CD4-positive, alpha-beta T cell (primary cell): Measurements from ENCODE around the gene STIM2. TPM values are rescaled to one million over a fixed set of nuclear protein-coding genes. Genes with fewer than 3 reads are reported as not detected.

Experiments
- ATAC-seq: fragments of 200-7000 bp; cut with Tn5 transposase; one replicate; pipeline ENCODE4 v1.10.0; 2022; ENCODE audit warnings: mild to moderate bottlenecking; ENCODE audit not compliant: poor library complexity
- CTCF ChIA-PET: fragments of 350-600 bp; sonication (Branson Sonifier 250); formaldehyde crosslinking; loops from one replicate; lab custom pipeline; 2021; ENCODE audit warnings: antibody characterized with exemption, inconsistent platforms; lab: Charles Lee
- POLR2A ChIA-PET: fragments of 350-600 bp; sonication (Branson Sonifier 250); formaldehyde crosslinking; loops from one replicate; lab custom pipeline; 2021; ENCODE audit warnings: antibody characterized with exemption, inconsistent platforms; lab: Charles Lee
- DNase-seq, 14 experiments: peaks; one replicate each; pipeline ENCODE4 v3.0.0-alpha.2; 2013 to 2020; ENCODE audit warnings: mixed read lengths in 2 of 14
- H3K27ac ChIP-seq, 2 donors: one replicate each; pipeline versions ENCODE4 v1.5.1 to v1.7.0; 2013; ENCODE audit warnings: low read length in 2 of 2, low read depth in 1 of 2, mild to moderate bottlenecking in 1 of 2
- H3K27me3 ChIP-seq, 2 experiments: 1 replicate in 1 of 2; 2 replicates in 1 of 2; pipeline versions ENCODE4 v1.6.1 to v1.7.0; 2013; ENCODE audit warnings: low read length in 2 of 2, control low read depth in 1 of 2, mild to moderate bottlenecking in 1 of 2, moderate library complexity in 1 of 2; ENCODE audit not compliant: insufficient read depth in 2 of 2, control insufficient read depth in 1 of 2
- H3K36me3 ChIP-seq: one replicate; pipeline ENCODE4 v1.6.1; 2013; ENCODE audit warnings: low read length, control low read depth; ENCODE audit not compliant: insufficient read depth
- H3K4me1 ChIP-seq: one replicate; pipeline ENCODE4 v1.6.1; 2013; ENCODE audit warnings: low read length, control low read depth; ENCODE audit not compliant: insufficient read depth
- H3K4me3 ChIP-seq: one replicate; pipeline ENCODE4 v1.5.1; 2013; ENCODE audit warnings: mild to moderate bottlenecking, low read length, moderate library complexity
- H3K9me3 ChIP-seq, 2 experiments: 1 replicate in 1 of 2; 2 replicates in 1 of 2; pipeline versions ENCODE4 v1.6.1 to v1.7.0; 2013; ENCODE audit warnings: low read length in 2 of 2, mild to moderate bottlenecking in 2 of 2, control low read depth in 1 of 2, moderate library complexity in 1 of 2; ENCODE audit not compliant: control insufficient read depth in 1 of 2, insufficient read depth in 1 of 2
- H3K27ac Mint-ChIP-seq: one replicate; pipeline ENCODE4 v1.8.0; 2020; ENCODE audit warnings: mixed read lengths
- H3K27me3 Mint-ChIP-seq: one replicate; pipeline ENCODE4 v1.8.0; 2021; ENCODE audit warnings: mixed read lengths
- H3K36me3 Mint-ChIP-seq: one replicate; pipeline ENCODE4 v1.8.0; 2021; ENCODE audit warnings: low read depth, mixed read lengths
- H3K4me1 Mint-ChIP-seq: one replicate; pipeline ENCODE4 v1.8.0; 2021; ENCODE audit warnings: low read depth, mixed read lengths
- H3K4me3 Mint-ChIP-seq: one replicate; pipeline ENCODE4 v1.8.0; 2020; ENCODE audit warnings: mild to moderate bottlenecking, mixed read lengths
- H3K9me3 Mint-ChIP-seq: one replicate; pipeline ENCODE4 v1.8.0; 2020; ENCODE audit warnings: mixed read lengths
- intact Hi-C, 2 experiments: fragments of 100-400 bp; cut with DNase I in 1 of 2; cut with micrococcal nuclease in 1 of 2; formaldehyde crosslinking; loops; one replicate each; pipeline versions ENCODE4 v1.15.1 to v1.9.0; 2023 to 2025; cut with DNase I, micrococcal nuclease
- total RNA-seq, 174 experiments: library from RNA in 2 of 174; stranded (reverse) in 2 of 174; gene quantifications; one replicate each; pipeline ENCODE4 v1.2.3 and lab custom pipeline; 2021 to 2026
- TF ChIP-seq, protein P1 (sequence below): fragments of 200-600 bp; IDR thresholded peaks from one replicate; pipeline ENCODE4 v1.8.0; 2022; ENCODE audit warnings: antibody characterized with exemption, mild to moderate bottlenecking

The STIM2 gene
- total RNA-seq, 2 experiments from 2014 or later: 53.7 to 54.9 TPM

DNA sequence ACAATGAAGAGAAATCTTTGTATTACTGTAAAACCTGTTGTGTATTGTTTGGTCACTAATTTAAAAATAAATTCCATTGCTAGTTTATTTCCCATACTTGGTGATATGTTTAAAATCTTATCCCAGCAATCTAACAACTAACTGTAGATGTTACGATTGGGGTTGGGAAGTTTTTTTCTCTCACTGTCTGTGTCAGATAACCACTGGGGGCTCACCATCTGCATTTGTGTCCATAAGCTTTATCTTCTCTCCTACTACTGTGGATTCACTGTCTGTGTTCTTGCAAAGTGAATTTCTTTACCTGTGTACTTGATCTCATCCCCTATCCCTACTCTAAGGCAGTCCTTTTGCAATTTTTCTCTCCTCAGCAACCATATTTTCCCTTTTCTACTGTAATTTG lies 81.3 kb downstream of the STIM2 start:
- TF ChIP-seq, protein P1, sequence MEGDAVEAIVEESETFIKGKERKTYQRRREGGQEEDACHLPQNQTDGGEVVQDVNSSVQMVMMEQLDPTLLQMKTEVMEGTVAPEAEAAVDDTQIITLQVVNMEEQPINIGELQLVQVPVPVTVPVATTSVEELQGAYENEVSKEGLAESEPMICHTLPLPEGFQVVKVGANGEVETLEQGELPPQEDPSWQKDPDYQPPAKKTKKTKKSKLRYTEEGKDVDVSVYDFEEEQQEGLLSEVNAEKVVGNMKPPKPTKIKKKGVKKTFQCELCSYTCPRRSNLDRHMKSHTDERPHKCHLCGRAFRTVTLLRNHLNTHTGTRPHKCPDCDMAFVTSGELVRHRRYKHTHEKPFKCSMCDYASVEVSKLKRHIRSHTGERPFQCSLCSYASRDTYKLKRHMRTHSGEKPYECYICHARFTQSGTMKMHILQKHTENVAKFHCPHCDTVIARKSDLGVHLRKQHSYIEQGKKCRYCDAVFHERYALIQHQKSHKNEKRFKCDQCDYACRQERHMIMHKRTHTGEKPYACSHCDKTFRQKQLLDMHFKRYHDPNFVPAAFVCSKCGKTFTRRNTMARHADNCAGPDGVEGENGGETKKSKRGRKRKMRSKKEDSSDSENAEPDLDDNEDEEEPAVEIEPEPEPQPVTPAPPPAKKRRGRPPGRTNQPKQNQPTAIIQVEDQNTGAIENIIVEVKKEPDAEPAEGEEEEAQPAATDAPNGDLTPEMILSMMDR: no peak
- Histone ChIP-seq H3K9me3 (no peaks in the 10 kb centered on the region), H3K27ac (no peak overlapping the region), H3K4me1 (peaks cover 4% of the 10 kb centered on the region), H3K36me3 (no peaks in the 10 kb centered on the region), H3K27me3 (no peaks in the 10 kb centered on the region), H3K4me3 (no peak overlapping the region)
- Mint-ChIP-seq H3K27me3 (no peaks in the 10 kb centered on the region), H3K4me3 (no peak overlapping the region), H3K4me1 (peaks cover 83% of the 10 kb centered on the region), H3K27ac (peak overlapping the region; percentile 12), H3K9me3 (no peaks in the 10 kb centered on the region), H3K36me3 (peaks cover 17% of the 10 kb centered on the region)
- POLR2A ChIA-PET: no interaction called here
- ATAC-seq (no peak), DNase-seq (no peak)
- CTCF ChIA-PET: no interaction called here
- intact Hi-C loops: loop anchor here in 1 of 2 experiments (2.0 to 5.0 kb wide), 2 partner anchors 19 to 40 kb away; no protein-coding TSS in a partner anchor

DNA sequence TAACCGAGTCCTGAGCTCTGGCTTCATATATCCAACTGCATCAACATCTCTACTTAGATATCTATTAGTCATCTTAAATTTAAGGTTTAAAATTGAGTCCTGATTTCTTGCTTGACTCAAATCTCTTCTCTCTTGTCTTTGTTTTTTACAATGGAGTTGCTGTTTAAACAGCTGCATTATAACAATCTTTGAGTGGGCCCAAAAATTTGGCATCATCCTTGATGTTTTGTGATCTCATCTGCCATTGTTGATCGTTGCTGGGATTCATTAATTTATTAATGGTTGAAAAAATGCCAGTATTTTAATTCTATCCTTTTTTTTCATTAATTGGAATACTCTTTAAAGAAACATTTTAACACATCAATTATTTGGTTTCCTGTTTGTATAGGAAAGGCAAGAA lies 82.2 kb downstream of the STIM2 start:
- H3K4me3 Mint-ChIP-seq: no peak overlapping the region
- H3K27me3 Mint-ChIP-seq: no peaks in the 10 kb centered on the region
- ATAC-seq (no peak), DNase-seq (no peak)
- Histone ChIP-seq H3K4me3 (no peak overlapping the region), H3K4me1 (no peaks in the 10 kb centered on the region), H3K36me3 (no peaks in the 10 kb centered on the region), H3K27me3 (no peaks in the 10 kb centered on the region), H3K27ac (no peak overlapping the region), H3K9me3 (peaks cover 0 to 4% of the 10 kb centered on the region in 2 experiments)
- intact Hi-C loops: loop anchor here in 1 of 2 experiments (2.0 to 5.0 kb wide), 2 partner anchors 18 to 39 kb away; no protein-coding TSS in a partner anchor
- peaks cover 23% of the 10 kb centered on the region for H3K36me3 Mint-ChIP-seq
- H3K27ac Mint-ChIP-seq: no peak overlapping the region
- ChIA-PET CTCF (no interaction called here), POLR2A (no interaction called here)
- TF ChIP-seq, protein P1: no peak
- no peaks in the 10 kb centered on the region for H3K9me3 Mint-ChIP-seq
- H3K4me1 Mint-ChIP-seq: peaks cover 80% of the 10 kb centered on the region

DNA sequence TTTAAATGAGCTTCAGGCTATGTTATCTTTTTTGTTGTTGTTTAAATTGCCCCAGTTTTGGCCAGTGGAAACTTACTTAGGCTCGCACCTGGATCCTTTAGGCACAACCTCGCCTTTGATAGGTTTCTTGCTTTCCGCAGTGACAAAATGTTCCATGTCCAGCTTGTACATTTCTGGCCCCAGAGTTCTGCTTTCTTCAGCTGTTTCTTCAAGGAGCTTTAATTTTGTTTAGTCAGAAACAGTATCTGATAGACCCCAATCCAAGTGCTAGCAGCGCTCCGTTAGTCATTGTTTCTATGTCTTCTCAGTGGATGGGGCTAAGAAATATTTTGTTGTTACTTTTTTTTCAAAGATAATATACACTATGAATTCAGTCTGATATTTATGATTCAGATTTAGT lies 82.8 kb downstream of the STIM2 start:
- Histone ChIP-seq H3K4me1 (no peaks in the 10 kb centered on the region), H3K4me3 (no peak overlapping the region), H3K36me3 (no peaks in the 10 kb centered on the region), H3K9me3 (peaks cover 0 to 4% of the 10 kb centered on the region in 2 experiments), H3K27me3 (no peaks in the 10 kb centered on the region), H3K27ac (no peak overlapping the region)
- H3K4me3 Mint-ChIP-seq: no peak overlapping the region
- no peak overlapping the region for H3K27ac Mint-ChIP-seq
- intact Hi-C loops: loop anchor here in 1 of 2 experiments (2.0 to 5.0 kb wide), 2 partner anchors 17 to 39 kb away; no protein-coding TSS in a partner anchor
- H3K27me3 Mint-ChIP-seq: no peaks in the 10 kb centered on the region
- no peaks in the 10 kb centered on the region for H3K9me3 Mint-ChIP-seq
- H3K4me1 Mint-ChIP-seq: peaks cover 77% of the 10 kb centered on the region
- CTCF ChIA-PET: no interaction called here
- DNase-seq: no peak
- peaks cover 28% of the 10 kb centered on the region for H3K36me3 Mint-ChIP-seq
- ATAC-seq: no peak
- TF ChIP-seq, protein P1: no peak
- POLR2A ChIA-PET: no interaction called here
